GM23338 (cell line): ENCODE data around the gene ST6GALNAC3.

Experiments used
- CREB1 ChIP-seq: fragments of 250-450 bp; sonication (Bioruptor Pico); IDR thresholded peaks from 2 replicates; pipeline ENCODE4 v1.5.0; 2020; ENCODE audit warnings: low read depth, mild to moderate bottlenecking, moderate library complexity
- EZH2 ChIP-seq: fragments of 200-600 bp; sonication (generic); IDR thresholded peaks from one replicate; pipeline ENCODE4 v1.8.0; 2017; ENCODE audit warnings: antibody characterized with exemption, mild to moderate bottlenecking, low read depth; ENCODE audit not compliant: unreplicated experiment
- POLR2AphosphoS5 ChIP-seq: IDR thresholded peaks from 2 replicates; pipeline ENCODE4 v1.6.1; 2016; ENCODE audit warnings: antibody characterized with exemption, low read depth
- ZNF114 ChIP-seq: fragments of 250-450 bp; sonication (Bioruptor Pico); IDR thresholded peaks from 2 replicates; pipeline ENCODE4 v1.5.0; 2020; ENCODE audit warnings: mild to moderate bottlenecking, moderate library complexity
- ZNF331 ChIP-seq: fragments of 250-450 bp; sonication (Bioruptor Pico); IDR thresholded peaks from 2 replicates; pipeline ENCODE4 v1.5.0; 2020; ENCODE audit warnings: low read depth, mild to moderate bottlenecking, moderate library complexity
- TF ChIP-seq, protein P1 (sequence below), 2 experiments: fragments of 200-600 bp in 1 of 2; sonication (generic) in 1 of 2; conservative IDR thresholded peaks; 2 replicates each; pipeline versions ENCODE4 v1.5.1 to v1.6.1; 2016 to 2017; ENCODE audit warnings: antibody characterized with exemption in 2 of 2, low read depth in 2 of 2, mild to moderate bottlenecking in 2 of 2, moderate library complexity in 1 of 2
- TF ChIP-seq, protein P2 (sequence below): IDR thresholded peaks from one replicate; pipeline ENCODE4 v1.6.1; 2018; ENCODE audit warnings: antibody characterized with exemption; ENCODE audit not compliant: unreplicated experiment
- TF ChIP-seq, protein P3 (sequence below): IDR thresholded peaks from 2 replicates; pipeline ENCODE4 v1.6.1; 2016; ENCODE audit warnings: antibody characterized with exemption
- TF ChIP-seq, protein P4 (sequence below): fragments of 250-450 bp; sonication (Bioruptor Pico); IDR thresholded peaks from 2 replicates; pipeline ENCODE4 v1.5.0; 2020; ENCODE audit warnings: mild to moderate bottlenecking, moderate library complexity

DNA sequence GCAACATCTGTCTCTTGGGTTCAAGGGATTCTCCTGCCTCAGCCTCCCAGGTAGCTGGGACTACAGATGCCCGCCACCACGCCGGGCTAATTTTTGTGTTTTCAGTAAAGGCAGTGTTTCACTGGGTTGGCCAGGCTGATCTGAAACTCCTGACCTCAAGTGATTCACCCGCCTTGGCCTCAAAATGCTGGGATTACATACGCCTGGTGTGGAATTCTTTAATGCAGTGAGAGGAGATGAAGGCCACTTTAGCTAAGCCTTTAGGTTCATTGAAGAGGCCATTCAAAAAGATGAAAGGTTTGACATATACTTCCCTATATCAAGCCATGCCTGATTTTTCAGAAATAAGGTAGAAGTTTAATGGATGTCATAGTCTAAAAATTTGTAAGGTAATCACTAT lies 162.7 kb downstream of the ST6GALNAC3 start:
- TF ChIP-seq, protein P1, sequence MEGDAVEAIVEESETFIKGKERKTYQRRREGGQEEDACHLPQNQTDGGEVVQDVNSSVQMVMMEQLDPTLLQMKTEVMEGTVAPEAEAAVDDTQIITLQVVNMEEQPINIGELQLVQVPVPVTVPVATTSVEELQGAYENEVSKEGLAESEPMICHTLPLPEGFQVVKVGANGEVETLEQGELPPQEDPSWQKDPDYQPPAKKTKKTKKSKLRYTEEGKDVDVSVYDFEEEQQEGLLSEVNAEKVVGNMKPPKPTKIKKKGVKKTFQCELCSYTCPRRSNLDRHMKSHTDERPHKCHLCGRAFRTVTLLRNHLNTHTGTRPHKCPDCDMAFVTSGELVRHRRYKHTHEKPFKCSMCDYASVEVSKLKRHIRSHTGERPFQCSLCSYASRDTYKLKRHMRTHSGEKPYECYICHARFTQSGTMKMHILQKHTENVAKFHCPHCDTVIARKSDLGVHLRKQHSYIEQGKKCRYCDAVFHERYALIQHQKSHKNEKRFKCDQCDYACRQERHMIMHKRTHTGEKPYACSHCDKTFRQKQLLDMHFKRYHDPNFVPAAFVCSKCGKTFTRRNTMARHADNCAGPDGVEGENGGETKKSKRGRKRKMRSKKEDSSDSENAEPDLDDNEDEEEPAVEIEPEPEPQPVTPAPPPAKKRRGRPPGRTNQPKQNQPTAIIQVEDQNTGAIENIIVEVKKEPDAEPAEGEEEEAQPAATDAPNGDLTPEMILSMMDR (conservative IDR thresholded peaks at IDR 0.05; ENCODE audit: low read depth in 2 of 2): no peak
- TF ChIP-seq POLR2AphosphoS5 (no peak), EZH2 (no peak), ZNF331 (CRISPR knock-in tag) (no peak), CREB1 (no peak), ZNF114 (CRISPR knock-in tag) (no peak)
- TF ChIP-seq, protein P2, sequence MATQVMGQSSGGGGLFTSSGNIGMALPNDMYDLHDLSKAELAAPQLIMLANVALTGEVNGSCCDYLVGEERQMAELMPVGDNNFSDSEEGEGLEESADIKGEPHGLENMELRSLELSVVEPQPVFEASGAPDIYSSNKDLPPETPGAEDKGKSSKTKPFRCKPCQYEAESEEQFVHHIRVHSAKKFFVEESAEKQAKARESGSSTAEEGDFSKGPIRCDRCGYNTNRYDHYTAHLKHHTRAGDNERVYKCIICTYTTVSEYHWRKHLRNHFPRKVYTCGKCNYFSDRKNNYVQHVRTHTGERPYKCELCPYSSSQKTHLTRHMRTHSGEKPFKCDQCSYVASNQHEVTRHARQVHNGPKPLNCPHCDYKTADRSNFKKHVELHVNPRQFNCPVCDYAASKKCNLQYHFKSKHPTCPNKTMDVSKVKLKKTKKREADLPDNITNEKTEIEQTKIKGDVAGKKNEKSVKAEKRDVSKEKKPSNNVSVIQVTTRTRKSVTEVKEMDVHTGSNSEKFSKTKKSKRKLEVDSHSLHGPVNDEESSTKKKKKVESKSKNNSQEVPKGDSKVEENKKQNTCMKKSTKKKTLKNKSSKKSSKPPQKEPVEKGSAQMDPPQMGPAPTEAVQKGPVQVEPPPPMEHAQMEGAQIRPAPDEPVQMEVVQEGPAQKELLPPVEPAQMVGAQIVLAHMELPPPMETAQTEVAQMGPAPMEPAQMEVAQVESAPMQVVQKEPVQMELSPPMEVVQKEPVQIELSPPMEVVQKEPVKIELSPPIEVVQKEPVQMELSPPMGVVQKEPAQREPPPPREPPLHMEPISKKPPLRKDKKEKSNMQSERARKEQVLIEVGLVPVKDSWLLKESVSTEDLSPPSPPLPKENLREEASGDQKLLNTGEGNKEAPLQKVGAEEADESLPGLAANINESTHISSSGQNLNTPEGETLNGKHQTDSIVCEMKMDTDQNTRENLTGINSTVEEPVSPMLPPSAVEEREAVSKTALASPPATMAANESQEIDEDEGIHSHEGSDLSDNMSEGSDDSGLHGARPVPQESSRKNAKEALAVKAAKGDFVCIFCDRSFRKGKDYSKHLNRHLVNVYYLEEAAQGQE: no peak
- TF ChIP-seq, protein P3, sequence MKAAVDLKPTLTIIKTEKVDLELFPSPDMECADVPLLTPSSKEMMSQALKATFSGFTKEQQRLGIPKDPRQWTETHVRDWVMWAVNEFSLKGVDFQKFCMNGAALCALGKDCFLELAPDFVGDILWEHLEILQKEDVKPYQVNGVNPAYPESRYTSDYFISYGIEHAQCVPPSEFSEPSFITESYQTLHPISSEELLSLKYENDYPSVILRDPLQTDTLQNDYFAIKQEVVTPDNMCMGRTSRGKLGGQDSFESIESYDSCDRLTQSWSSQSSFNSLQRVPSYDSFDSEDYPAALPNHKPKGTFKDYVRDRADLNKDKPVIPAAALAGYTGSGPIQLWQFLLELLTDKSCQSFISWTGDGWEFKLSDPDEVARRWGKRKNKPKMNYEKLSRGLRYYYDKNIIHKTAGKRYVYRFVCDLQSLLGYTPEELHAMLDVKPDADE: no peak
- TF ChIP-seq, protein P4, sequence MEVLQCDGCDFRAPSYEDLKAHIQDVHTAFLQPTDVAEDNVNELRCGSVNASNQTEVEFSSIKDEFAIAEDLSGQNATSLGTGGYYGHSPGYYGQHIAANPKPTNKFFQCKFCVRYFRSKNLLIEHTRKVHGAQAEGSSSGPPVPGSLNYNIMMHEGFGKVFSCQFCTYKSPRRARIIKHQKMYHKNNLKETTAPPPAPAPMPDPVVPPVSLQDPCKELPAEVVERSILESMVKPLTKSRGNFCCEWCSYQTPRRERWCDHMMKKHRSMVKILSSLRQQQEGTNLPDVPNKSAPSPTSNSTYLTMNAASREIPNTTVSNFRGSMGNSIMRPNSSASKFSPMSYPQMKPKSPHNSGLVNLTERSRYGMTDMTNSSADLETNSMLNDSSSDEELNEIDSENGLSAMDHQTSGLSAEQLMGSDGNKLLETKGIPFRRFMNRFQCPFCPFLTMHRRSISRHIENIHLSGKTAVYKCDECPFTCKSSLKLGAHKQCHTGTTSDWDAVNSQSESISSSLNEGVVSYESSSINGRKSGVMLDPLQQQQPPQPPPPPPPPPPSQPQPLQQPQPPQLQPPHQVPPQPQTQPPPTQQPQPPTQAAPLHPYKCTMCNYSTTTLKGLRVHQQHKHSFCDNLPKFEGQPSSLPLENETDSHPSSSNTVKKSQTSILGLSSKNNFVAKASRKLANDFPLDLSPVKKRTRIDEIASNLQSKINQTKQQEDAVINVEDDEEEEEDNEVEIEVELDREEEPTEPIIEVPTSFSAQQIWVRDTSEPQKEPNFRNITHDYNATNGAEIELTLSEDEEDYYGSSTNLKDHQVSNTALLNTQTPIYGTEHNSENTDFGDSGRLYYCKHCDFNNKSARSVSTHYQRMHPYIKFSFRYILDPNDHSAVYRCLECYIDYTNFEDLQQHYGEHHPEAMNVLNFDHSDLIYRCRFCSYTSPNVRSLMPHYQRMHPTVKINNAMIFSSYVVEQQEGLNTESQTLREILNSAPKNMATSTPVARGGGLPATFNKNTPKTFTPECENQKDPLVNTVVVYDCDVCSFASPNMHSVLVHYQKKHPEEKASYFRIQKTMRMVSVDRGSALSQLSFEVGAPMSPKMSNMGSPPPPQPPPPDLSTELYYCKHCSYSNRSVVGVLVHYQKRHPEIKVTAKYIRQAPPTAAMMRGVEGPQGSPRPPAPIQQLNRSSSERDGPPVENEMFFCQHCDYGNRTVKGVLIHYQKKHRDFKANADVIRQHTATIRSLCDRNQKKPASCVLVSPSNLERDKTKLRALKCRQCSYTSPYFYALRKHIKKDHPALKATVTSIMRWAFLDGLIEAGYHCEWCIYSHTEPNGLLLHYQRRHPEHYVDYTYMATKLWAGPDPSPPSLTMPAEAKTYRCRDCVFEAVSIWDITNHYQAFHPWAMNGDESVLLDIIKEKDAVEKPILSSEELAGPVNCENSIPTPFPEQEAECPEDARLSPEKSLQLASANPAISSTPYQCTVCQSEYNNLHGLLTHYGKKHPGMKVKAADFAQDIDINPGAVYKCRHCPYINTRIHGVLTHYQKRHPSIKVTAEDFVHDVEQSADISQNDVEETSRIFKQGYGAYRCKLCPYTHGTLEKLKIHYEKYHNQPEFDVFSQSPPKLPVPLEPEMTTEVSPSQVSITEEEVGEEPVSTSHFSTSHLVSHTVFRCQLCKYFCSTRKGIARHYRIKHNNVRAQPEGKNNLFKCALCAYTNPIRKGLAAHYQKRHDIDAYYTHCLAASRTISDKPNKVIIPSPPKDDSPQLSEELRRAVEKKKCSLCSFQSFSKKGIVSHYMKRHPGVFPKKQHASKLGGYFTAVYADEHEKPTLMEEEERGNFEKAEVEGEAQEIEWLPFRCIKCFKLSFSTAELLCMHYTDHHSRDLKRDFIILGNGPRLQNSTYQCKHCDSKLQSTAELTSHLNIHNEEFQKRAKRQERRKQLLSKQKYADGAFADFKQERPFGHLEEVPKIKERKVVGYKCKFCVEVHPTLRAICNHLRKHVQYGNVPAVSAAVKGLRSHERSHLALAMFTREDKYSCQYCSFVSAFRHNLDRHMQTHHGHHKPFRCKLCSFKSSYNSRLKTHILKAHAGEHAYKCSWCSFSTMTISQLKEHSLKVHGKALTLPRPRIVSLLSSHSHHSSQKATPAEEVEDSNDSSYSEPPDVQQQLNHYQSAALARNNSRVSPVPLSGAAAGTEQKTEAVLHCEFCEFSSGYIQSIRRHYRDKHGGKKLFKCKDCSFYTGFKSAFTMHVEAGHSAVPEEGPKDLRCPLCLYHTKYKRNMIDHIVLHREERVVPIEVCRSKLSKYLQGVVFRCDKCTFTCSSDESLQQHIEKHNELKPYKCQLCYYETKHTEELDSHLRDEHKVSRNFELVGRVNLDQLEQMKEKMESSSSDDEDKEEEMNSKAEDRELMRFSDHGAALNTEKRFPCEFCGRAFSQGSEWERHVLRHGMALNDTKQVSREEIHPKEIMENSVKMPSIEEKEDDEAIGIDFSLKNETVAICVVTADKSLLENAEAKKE (CRISPR knock-in tag): no peak
